Cardiac muscle cell (in vitro differentiated cells and primary cell): ENCODE data around the gene PHF14. TPM values are rescaled to one million over a fixed set of nuclear protein-coding genes. Genes with fewer than 3 reads are reported as not detected.
A peak's percentile ranks its signal among the peaks of the same experiment; 100 is the strongest.

Source experiments
- DNase-seq, 2 donors: peaks; one replicate each; pipeline versions ENCODE4 v3.0.0 to v3.0.0-alpha.2; 2010 to 2017; ENCODE audit warnings: low read depth in 1 of 2, low spot score in 1 of 2
- H3K27ac ChIP-seq: fragments of 200-600 bp; sonication (generic); 2 replicates; pipeline ENCODE4 v1.5.1; 2016
- H3K27me3 ChIP-seq: fragments of 200-600 bp; sonication (generic); 2 replicates; pipeline ENCODE4 v1.6.0; 2016; ENCODE audit warnings: control low read depth
- H3K36me3 ChIP-seq: fragments of 200-600 bp; sonication (generic); 2 replicates; pipeline ENCODE4 v1.5.1; 2016; ENCODE audit warnings: control low read depth
- H3K4me1 ChIP-seq: fragments of 200-600 bp; sonication (generic); 2 replicates; pipeline ENCODE4 v1.8.1; 2017; ENCODE audit warnings: low read depth, mild to moderate bottlenecking, mixed run types
- H3K4me3 ChIP-seq: fragments of 200-600 bp; sonication (generic); 2 replicates; pipeline ENCODE4 v1.5.1; 2016; ENCODE audit warnings: mild to moderate bottlenecking
- H3K9me3 ChIP-seq: fragments of 200-600 bp; sonication (generic); 2 replicates; pipeline ENCODE4 v1.5.1; 2017; ENCODE audit warnings: low read depth, mild to moderate bottlenecking, control low read depth
- polyA plus RNA-seq: library from polyadenylated mRNA; unstranded; fragments of >200 nt; fragmentation: Nextera tagmentation; extraction: Ambion mirVana; gene quantifications from 2 replicates; pipeline ENCODE4 v1.2.1, GENCODE V29; 2016
- total RNA-seq: library from RNA; depleted of rRNA; stranded (reverse); fragments of >200 nt; gene quantifications from 2 replicates; pipeline ENCODE4 v1.2.3, GENCODE V29; 2016
- TF ChIP-seq, protein P1 (sequence below): IDR thresholded peaks from 2 replicates; pipeline ENCODE4 v1.5.1; 2012; ENCODE audit warnings: low read depth, mild to moderate bottlenecking, low read length

Gene PHF14
- total and polyA plus RNA-seq, 2 experiments from 2014 or later: 28.6 to 31.2 TPM

DNA sequence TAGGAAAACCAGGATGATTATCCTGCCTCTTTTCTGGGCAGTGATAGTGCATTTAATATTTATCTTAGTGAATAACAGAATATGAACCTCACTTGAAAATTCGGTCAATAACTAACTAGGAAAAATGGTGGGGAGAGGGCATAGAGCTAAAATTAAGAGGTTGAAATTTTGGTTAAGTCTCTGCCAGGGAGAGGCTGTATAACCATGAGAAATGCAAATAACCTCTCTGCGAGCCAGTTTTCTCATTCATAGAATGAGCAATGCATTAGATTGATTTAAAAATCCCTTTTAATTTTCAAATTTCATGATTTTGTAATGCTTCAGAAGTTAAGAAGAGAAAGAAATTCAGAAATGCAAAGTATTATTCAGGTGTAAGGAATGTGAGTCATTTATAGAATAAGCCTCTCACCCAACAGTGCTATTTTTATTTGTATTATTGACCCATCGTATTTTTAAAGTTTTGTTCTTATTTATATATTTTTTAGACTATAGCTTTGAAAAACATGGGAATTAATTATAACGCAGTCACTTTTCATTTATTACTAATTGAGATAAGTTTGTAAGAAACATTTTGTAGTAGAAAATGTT lies 104.7 kb downstream of the PHF14 start:
- DNase-seq: no peak
- Histone ChIP-seq H3K9me3 (no peaks in the 10 kb centered on the region), H3K4me3 (no peak overlapping the region), H3K36me3 (no peaks in the 10 kb centered on the region), H3K27ac (no peak overlapping the region), H3K27me3 (no peaks in the 10 kb centered on the region), H3K4me1 (no peaks in the 10 kb centered on the region)
- TF ChIP-seq, protein P1, sequence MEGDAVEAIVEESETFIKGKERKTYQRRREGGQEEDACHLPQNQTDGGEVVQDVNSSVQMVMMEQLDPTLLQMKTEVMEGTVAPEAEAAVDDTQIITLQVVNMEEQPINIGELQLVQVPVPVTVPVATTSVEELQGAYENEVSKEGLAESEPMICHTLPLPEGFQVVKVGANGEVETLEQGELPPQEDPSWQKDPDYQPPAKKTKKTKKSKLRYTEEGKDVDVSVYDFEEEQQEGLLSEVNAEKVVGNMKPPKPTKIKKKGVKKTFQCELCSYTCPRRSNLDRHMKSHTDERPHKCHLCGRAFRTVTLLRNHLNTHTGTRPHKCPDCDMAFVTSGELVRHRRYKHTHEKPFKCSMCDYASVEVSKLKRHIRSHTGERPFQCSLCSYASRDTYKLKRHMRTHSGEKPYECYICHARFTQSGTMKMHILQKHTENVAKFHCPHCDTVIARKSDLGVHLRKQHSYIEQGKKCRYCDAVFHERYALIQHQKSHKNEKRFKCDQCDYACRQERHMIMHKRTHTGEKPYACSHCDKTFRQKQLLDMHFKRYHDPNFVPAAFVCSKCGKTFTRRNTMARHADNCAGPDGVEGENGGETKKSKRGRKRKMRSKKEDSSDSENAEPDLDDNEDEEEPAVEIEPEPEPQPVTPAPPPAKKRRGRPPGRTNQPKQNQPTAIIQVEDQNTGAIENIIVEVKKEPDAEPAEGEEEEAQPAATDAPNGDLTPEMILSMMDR: no peak

GRCh38 chr7:11079907-11080306 lies 106.2 kb downstream of the PHF14 start:
- H3K9me3 ChIP-seq: no peaks in the 10 kb centered on the region
- no peak overlapping the region for H3K4me3 ChIP-seq
- no peaks in the 10 kb centered on the region for H3K36me3 ChIP-seq
- TF ChIP-seq, protein P1: no peak
- H3K27ac ChIP-seq: no peak overlapping the region
- no peaks in the 10 kb centered on the region for H3K4me1 ChIP-seq
- no peaks in the 10 kb centered on the region for H3K27me3 ChIP-seq
- DNase-seq: no peak

GRCh38 chr7:11082121-11082520 lies 108.4 kb downstream of the PHF14 start:
- Histone ChIP-seq H3K4me1 (no peaks in the 10 kb centered on the region), H3K36me3 (no peaks in the 10 kb centered on the region), H3K27me3 (no peaks in the 10 kb centered on the region), H3K9me3 (no peaks in the 10 kb centered on the region), H3K4me3 (no peak overlapping the region), H3K27ac (peak overlapping the region; percentile 74)
- TF ChIP-seq, protein P1: no peak
- no peak for DNase-seq

GRCh38 chr7:11082552-11083213 lies 109.0 kb downstream of the PHF14 start:
- no peak overlapping the region for H3K4me3 ChIP-seq
- H3K36me3 ChIP-seq: no peaks in the 10 kb centered on the region
- peak overlapping the region; percentile 74 for H3K27ac ChIP-seq
- H3K27me3 ChIP-seq: no peaks in the 10 kb centered on the region
- H3K4me1 ChIP-seq: no peaks in the 10 kb centered on the region
- TF ChIP-seq, protein P1: no peak
- no peaks in the 10 kb centered on the region for H3K9me3 ChIP-seq
- peak; percentile 1 to 5 for DNase-seq

DNA sequence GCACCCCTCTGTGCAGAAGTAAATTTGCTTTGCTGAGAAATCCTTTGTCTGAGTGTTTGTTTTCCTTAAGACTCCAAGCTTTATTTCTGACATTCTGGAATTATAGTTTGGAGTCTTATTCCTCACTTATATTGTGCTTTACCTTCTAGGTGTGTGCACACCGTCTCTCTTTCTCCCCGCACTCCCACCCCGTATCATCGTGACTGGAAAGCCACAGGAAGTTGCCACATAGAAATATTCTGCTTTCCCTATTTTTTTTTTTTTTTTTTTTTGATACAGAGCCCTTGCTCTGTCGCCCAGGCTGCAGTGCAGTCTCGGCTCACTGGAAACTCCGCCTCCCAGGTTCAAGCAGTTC lies 109.5 kb downstream of the PHF14 start:
- peak overlapping the region; percentile 74 for H3K27ac ChIP-seq
- H3K27me3 ChIP-seq: no peaks in the 10 kb centered on the region
- H3K36me3 ChIP-seq: no peaks in the 10 kb centered on the region
- DNase-seq: no peak
- no peak overlapping the region for H3K4me3 ChIP-seq
- no peaks in the 10 kb centered on the region for H3K9me3 ChIP-seq
- no peaks in the 10 kb centered on the region for H3K4me1 ChIP-seq
- TF ChIP-seq, protein P1: no peak
